ENCODE measurements around the gene VSTM2L.
"Not testable (repeated sequence)": the region's sequence is repeated elsewhere in the genome, so short reads cannot be mapped to it uniquely, and the experiment has no call there.

The VSTM2L gene

GRCh38 chr20:37939701-37940560, 37.0 kb downstream of the VSTM2L start:
- DNase-seq: no peak

GRCh38 chr20:37940858-37941257, 37.9 kb downstream of the VSTM2L start:
- no peak for DNase-seq

- no peak for DNase-seq
Observed at GRCh38 chr20:37941332-37941731, 38.4 kb downstream of the VSTM2L start.

- DNase-seq: no peak
Observed at GRCh38 chr20:37941992-37942391, 39.1 kb downstream of the VSTM2L start.

- no peak for DNase-seq
Observed at GRCh38 chr20:37943033-37943432, 40.1 kb downstream of the VSTM2L start.

- no peak for DNase-seq
Observed at GRCh38 chr20:37943501-37944455, 40.9 kb downstream of the VSTM2L start.

GRCh38 chr20:37944456-37944981, 41.6 kb downstream of the VSTM2L start:
- no peak for DNase-seq

GRCh38 chr20:37945091-37945547, 42.2 kb downstream of the VSTM2L start:
- DNase-seq: peak in 1 of 2 experiments; percentile 37

- DNase-seq: no peak
Observed at GRCh38 chr20:37946946-37947345, 44.0 kb downstream of the VSTM2L start.

GRCh38 chr20:37947943-37948342, 45.0 kb downstream of the VSTM2L start:
- no peak for DNase-seq

- no peak for DNase-seq
Observed at GRCh38 chr20:37948956-37949355, 46.0 kb downstream of the VSTM2L start.

- DNase-seq: no peak
Observed at GRCh38 chr20:37954190-37954589, 51.3 kb downstream of the VSTM2L start.

- no peak for DNase-seq
Observed at GRCh38 chr20:37954626-37955025, 51.7 kb downstream of the VSTM2L start.

- DNase-seq: no peak
Observed at GRCh38 chr20:37955511-37955910, 52.6 kb downstream of the VSTM2L start.

GRCh38 chr20:37956107-37956585, 53.2 kb downstream of the VSTM2L start:
- no peak for DNase-seq

- no peak for DNase-seq
Observed at GRCh38 chr20:37958856-37959520, 56.1 kb downstream of the VSTM2L start.

GRCh38 chr20:37961066-37961465, 58.1 kb downstream of the VSTM2L start:
- DNase-seq: no peak

GRCh38 chr20:37963483-37963882, 60.6 kb downstream of the VSTM2L start:
- DNase-seq: not testable (repeated sequence)

GRCh38 chr20:37968841-37969401, 66.0 kb downstream of the VSTM2L start:
- peak; percentile 70 to 77 for DNase-seq

- DNase-seq: no peak
Observed at GRCh38 chr20:37969949-37970855, 67.3 kb downstream of the VSTM2L start.

- no peak for DNase-seq
Observed at GRCh38 chr20:37970856-37971245, 67.9 kb downstream of the VSTM2L start.

All from NCI-H526 (cell line).